Breast epithelium (tissue), 4 donors: Measurements from ENCODE around the gene CEP131. TPM values are rescaled to one million over a fixed set of nuclear protein-coding genes. Genes with fewer than 3 reads are reported as not detected.
"Not testable (repeated sequence)": the region's sequence is repeated elsewhere in the genome, so short reads cannot be mapped to it uniquely, and the experiment has no call there.

Experiments used
- DNase-seq, 2 donors: peaks; one replicate each; pipeline ENCODE4 v3.0.0-alpha.2; 2019; ENCODE audit warnings: low spot score in 2 of 2
- H3K27ac ChIP-seq, 2 donors: fragments of 200-600 bp; sonication (generic) in 1 of 2; one replicate each; pipeline ENCODE4 v1.5.1; 2016 to 2019; ENCODE audit warnings: mild to moderate bottlenecking in 1 of 2
- H3K27me3 ChIP-seq, 2 donors: fragments of 200-600 bp; sonication (generic) in 1 of 2; one replicate each; pipeline versions ENCODE4 v1.5.1 to v1.6.0; 2017 to 2019; ENCODE audit warnings: control low read depth in 1 of 2, mild to moderate bottlenecking in 1 of 2
- H3K36me3 ChIP-seq: fragments of 200-600 bp; one replicate; pipeline ENCODE4 v1.5.1; 2019
- H3K4me1 ChIP-seq, 2 donors: fragments of 200-600 bp; sonication (generic); one replicate each; pipeline ENCODE4 v1.5.1; 2016 to 2019; ENCODE audit warnings: control low read depth in 1 of 2
- H3K4me3 ChIP-seq, 3 donors: fragments of 200-600 bp; sonication (generic); 1 replicate in 2 of 3; 2 replicates in 1 of 3; pipeline ENCODE4 v1.5.1; 2016 to 2019; ENCODE audit warnings: mild to moderate bottlenecking in 3 of 3, moderate library complexity in 2 of 3
- H3K9me3 ChIP-seq, 2 donors: fragments of 200-600 bp; sonication (generic) in 1 of 2; one replicate each; pipeline ENCODE4 v1.5.1; 2016 to 2019; ENCODE audit warnings: control low read depth in 1 of 2
- CTCF ChIP-seq, 3 donors: fragments of 450-650 bp; IDR thresholded peaks; one replicate each; pipeline ENCODE4 v1.5.1; 2016 to 2017; ENCODE audit warnings: antibody characterized with exemption in 3 of 3, mild to moderate bottlenecking in 3 of 3, moderate library complexity in 3 of 3
- POLR2A ChIP-seq: fragments of 450-650 bp; IDR thresholded peaks from one replicate; pipeline ENCODE4 v1.6.1; 2016; ENCODE audit warnings: antibody characterized with exemption, mild to moderate bottlenecking, moderate library complexity
- POLR2AphosphoS5 ChIP-seq, 3 donors: sonication (generic); formaldehyde crosslinking; IDR thresholded peaks; one replicate each; pipeline ENCODE4 v1.6.1; 2017; ENCODE audit warnings: antibody characterized with exemption in 3 of 3
- intact Hi-C: fragments of 100-400 bp; cut with DNase I; formaldehyde crosslinking; loops from one replicate; pipeline ENCODE4 v1.15.1; 2023; ENCODE audit warnings: low total_unique reads
- total RNA-seq, 3 donors: library from RNA; depleted of rRNA; stranded (reverse); fragments of >200 nt; gene quantifications; one replicate each; pipeline ENCODE4 v1.1.0, GENCODE V29; 2016

Gene CEP131
- total RNA-seq, 3 donors from 2014 or later: 6.9 to 12.8 (median 9.7) TPM

- intact Hi-C loops: no loop called here
Observed at GRCh38 chr17:81158688-81159590, 63.8 kb downstream of the CEP131 start.

GRCh38 chr17:81157848-81158687, 64.7 kb downstream of the CEP131 start:
- Histone ChIP-seq H3K27me3 (peaks cover 0 to 6% of the 10 kb centered on the region in 2 donors), H3K9me3 (no peaks in the 10 kb centered on the region), H3K27ac (no peak overlapping the region), H3K4me1 (no peaks in the 10 kb centered on the region), H3K36me3 (no peaks in the 10 kb centered on the region), H3K4me3 (no peak overlapping the region)
- no peak for TF ChIP-seq POLR2AphosphoS5 (IDR thresholded peaks at IDR 0.05)
- no peak for DNase-seq
- intact Hi-C loops: no loop called here

More at GRCh38 chr17:81158688-81159590, 63.8 kb downstream of the CEP131 start:
- H3K4me3 ChIP-seq: peak overlapping the region in 1 of 3 donors; percentile 56
- H3K4me1 ChIP-seq: no peaks in the 10 kb centered on the region
- H3K9me3 ChIP-seq: no peaks in the 10 kb centered on the region
- peaks cover 0 to 6% of the 10 kb centered on the region in 2 donors for H3K27me3 ChIP-seq
- no peaks in the 10 kb centered on the region for H3K36me3 ChIP-seq
- TF ChIP-seq POLR2AphosphoS5 (IDR thresholded peaks at IDR 0.05) (no peak), POLR2A (no peak), CTCF (IDR thresholded peaks at IDR 0.05) (no peak)
- no peak overlapping the region for H3K27ac ChIP-seq
- no peak for DNase-seq

GRCh38 chr17:81156866-81157805, 65.6 kb downstream of the CEP131 start:
- Histone ChIP-seq H3K4me1 (no peaks in the 10 kb centered on the region), H3K9me3 (no peaks in the 10 kb centered on the region), H3K27me3 (peaks cover 0 to 6% of the 10 kb centered on the region in 2 donors), H3K36me3 (no peaks in the 10 kb centered on the region), H3K4me3 (no peak overlapping the region), H3K27ac (no peak overlapping the region)
- no peak for TF ChIP-seq CTCF (IDR thresholded peaks at IDR 0.05)
- no peak for TF ChIP-seq POLR2AphosphoS5 (IDR thresholded peaks at IDR 0.05)
- no peak for TF ChIP-seq POLR2A
- intact Hi-C loops: no loop called here
- DNase-seq: no peak

- intact Hi-C loops: no loop called here
- DNase-seq: no peak
- H3K27ac ChIP-seq: no peak overlapping the region
- no peaks in the 10 kb centered on the region for H3K9me3 ChIP-seq
- no peaks in the 10 kb centered on the region for H3K36me3 ChIP-seq
- TF ChIP-seq POLR2A (no peak), CTCF (IDR thresholded peaks at IDR 0.05) (no peak), POLR2AphosphoS5 (IDR thresholded peaks at IDR 0.05) (no peak)
- H3K27me3 ChIP-seq: peaks cover 0 to 2% of the 10 kb centered on the region in 2 donors
- H3K4me3 ChIP-seq: no peak overlapping the region
- no peaks in the 10 kb centered on the region for H3K4me1 ChIP-seq
Observed at GRCh38 chr17:81154961-81155360, 67.8 kb downstream of the CEP131 start.

GRCh38 chr17:81154016-81154415, 68.7 kb downstream of the CEP131 start:
- H3K36me3 ChIP-seq, DNase-seq, intact Hi-C loops, H3K4me1 ChIP-seq, H3K9me3 ChIP-seq, H3K27me3 ChIP-seq, H3K27ac ChIP-seq, H3K4me3 ChIP-seq: not testable (repeated sequence)
